HG03460 (cell line): ENCODE measurements around the gene MYH14.

Source experiments
- ATAC-seq: cut with Tn5 transposase; IDR thresholded peaks from one replicate; pipeline ENCODE4 v1.9.1; 2021; ENCODE audit not compliant: unreplicated experiment

Gene MYH14

GRCh38 chr19:50287331-50287730 lies 83.9 kb downstream of the MYH14 start:
- no peak for ATAC-seq

DNA sequence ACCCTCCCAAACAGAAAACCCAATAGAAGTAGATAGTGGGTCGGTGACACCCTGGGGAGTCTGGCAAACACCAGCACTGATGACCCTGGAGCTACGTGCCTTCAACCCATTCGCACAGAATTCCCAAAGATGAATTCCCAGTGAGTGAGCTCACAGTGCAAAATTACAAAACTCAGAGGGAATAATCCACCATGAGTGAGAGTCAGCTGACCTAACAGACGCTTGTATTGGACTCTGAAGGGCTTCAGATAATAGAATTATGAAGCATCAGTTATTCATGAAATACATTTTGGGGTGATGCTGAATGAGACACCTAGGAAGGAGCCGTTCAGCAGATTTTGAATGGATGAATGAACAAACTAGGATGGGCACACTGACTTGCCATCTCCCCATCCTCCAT lies 85.5 kb downstream of the MYH14 start:
- ATAC-seq = no peak

DNA sequence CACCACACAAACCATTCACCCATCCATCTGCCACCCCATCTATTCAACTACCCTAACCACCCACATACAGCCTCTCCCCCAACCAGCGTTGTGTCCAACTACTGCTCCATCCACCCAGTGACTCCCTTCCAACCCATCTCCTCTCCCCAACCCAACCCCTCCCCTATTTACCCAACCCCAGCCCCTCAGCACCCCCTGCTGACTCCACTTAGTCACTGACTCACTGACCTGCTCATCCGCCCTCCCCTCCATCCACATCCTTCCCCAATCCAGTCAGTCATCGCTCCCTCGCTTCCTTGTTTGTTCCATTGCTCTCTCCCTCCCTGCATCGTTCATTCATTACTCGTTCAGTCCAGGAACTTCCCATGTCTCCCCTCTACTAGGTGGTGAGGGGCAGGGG lies 86.6 kb downstream of the MYH14 start:
- ATAC-seq = no peak

DNA sequence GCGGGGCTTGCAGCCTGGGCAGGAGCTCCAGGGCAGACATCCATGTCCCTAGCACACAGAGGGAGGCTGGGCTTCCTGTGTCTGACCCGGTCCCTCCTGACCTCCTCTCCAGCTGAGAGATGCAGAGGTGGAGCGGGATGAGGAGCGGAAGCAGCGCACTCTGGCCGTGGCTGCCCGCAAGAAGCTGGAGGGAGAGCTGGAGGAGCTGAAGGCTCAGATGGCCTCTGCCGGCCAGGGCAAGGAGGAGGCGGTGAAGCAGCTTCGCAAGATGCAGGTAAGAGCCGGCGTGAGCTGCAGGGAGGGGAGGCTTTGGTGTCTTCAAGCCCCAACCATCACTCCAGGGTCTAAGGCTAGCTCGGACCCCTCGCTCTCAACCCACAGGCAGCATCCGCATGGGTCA lies 87.4 kb downstream of the MYH14 start:
- no peak for ATAC-seq

DNA sequence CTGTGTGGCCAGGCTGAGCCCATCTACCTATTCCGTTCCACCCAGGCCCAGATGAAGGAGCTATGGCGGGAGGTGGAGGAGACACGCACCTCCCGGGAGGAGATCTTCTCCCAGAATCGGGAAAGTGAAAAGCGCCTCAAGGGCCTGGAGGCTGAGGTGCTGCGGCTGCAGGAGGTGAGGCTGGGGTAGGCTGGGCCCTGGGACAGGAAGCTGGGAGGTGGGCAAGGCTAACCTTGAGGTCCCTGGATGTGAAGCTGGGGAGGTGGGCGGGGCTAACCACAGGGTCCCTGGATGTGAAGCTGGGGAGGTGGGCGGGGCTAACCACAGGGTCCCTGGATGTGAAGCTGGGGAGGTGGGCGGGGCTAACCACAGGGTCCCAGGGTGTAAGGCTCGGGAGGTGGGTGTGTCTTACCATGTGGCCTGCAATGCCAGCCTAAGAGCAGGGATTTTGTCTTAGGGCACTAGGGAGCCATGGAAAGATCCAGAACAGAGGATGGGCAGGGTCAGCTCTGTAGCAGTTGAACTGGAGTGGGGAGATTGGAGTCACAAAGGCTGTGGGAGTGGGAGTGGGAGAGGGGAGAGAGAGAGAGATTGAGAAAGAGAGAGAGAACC lies 88.9 kb downstream of the MYH14 start:
- no peak for ATAC-seq

DNA sequence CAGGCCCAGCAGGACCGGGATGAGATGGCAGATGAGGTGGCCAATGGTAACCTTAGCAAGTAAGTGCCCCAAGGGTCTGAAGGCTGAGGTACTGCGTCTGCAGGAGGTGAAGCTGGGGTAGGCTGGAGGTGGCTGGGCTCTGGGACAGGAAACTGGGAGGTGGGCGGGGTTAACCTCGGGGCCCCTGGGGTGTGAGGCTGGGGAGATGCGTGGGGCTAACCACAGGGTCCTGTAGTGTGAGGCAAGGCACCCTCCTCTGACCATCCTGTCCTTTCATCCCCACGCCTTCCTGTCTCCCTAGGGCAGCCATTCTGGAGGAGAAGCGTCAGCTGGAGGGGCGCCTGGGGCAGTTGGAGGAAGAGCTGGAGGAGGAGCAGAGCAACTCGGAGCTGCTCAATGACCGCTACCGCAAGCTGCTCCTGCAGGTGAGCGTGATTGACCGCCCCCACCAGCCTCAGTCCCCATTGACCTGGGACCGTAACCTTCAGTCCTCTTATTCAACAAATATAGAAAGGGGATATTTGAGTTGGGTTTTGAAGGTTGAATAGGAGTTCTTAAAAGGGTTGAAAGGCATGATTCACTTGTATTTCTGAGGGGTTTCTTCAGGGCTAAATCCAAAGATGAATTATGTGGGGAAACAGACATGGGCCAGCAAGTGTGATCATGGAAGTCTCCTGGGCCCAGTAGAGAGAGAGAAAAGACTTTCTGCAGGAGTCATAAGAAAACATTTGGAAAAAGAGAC lies 90.0 kb downstream of the MYH14 start:
- no peak for ATAC-seq

- no peak for ATAC-seq
These were observed 96.6 kb downstream of the MYH14 start for GRCh38 chr19:50300051-50300450.

GRCh38 chr19:50300814-50301606 lies 97.6 kb downstream of the MYH14 start:
- ATAC-seq = no peak

- ATAC-seq = no peak
These were observed 98.2 kb downstream of the MYH14 start for GRCh38 chr19:50301607-50301971.

GRCh38 chr19:50303558-50303957 lies 100.1 kb downstream of the MYH14 start:
- no peak for ATAC-seq

- ATAC-seq = no peak
These were observed 105.6 kb downstream of the MYH14 start for GRCh38 chr19:50308991-50309390.

DNA sequence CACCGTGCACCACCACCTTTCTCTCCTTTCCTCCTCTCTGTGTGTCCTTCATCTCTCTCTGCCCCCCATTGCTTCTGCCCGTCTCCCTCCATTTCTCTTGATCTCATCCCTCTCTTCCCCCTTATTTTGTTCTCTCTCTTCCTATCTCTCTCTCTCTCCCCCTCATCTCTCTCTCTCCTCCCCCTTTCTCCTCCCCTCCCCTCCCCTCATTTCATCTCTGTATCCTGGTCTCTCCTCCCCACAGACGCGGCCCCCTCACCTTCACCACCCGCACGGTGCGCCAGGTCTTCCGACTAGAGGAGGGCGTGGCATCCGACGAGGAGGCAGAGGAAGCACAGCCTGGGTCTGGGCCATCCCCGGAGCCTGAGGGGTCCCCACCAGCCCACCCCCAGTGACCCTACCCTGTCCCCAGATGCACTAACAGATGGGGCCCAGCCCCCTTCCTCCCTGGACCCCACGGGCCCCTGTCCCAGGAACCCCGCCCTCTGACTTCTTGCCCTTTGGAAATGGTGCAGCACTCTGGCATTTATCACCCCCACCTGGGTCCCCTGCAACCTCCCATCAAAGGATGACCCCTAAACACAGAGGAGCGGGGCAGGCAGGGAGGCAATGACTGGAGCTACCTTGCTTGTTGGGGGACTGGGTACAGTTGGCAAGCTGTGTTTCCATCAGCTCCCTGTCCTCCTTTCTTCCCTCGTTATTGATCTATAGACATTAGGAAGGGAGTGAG lies 106.1 kb downstream of the MYH14 start:
- no peak for ATAC-seq

DNA sequence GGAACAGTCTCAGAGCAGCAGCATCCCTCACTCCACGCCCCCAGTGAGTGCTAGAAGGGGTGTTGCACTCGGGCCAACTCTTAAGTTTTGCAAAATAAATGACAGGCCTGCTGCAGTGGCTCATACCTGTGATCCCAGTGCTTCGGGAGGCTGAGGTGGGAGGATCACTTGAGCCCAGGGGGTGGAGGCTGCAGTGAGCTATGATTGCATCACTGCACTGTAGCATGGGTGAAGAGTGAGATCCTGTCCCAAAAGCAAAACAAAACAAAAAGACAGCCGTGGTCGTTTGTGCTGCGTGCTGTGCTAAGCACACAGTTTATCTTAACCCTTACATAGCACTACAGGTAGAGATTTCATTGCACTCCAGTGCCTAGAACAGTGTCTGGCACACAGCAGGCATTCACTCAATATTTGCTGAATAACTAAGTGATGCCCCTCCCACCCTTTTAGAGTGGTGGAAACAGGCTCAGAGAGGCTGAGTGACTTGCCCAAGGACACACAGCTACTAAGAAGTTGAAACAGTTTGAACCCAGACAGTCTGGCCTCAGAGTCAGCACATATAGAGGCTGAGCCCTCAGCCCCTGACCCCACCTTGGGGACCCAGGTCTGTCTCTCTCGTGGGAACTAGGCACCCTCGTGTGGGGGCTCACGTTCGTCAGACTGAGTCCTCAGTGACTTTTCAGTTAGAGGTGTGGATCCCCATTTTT lies 107.5 kb downstream of the MYH14 start:
- ATAC-seq = no peak

GRCh38 chr19:50311723-50312635 lies 108.6 kb downstream of the MYH14 start:
- ATAC-seq = no peak

DNA sequence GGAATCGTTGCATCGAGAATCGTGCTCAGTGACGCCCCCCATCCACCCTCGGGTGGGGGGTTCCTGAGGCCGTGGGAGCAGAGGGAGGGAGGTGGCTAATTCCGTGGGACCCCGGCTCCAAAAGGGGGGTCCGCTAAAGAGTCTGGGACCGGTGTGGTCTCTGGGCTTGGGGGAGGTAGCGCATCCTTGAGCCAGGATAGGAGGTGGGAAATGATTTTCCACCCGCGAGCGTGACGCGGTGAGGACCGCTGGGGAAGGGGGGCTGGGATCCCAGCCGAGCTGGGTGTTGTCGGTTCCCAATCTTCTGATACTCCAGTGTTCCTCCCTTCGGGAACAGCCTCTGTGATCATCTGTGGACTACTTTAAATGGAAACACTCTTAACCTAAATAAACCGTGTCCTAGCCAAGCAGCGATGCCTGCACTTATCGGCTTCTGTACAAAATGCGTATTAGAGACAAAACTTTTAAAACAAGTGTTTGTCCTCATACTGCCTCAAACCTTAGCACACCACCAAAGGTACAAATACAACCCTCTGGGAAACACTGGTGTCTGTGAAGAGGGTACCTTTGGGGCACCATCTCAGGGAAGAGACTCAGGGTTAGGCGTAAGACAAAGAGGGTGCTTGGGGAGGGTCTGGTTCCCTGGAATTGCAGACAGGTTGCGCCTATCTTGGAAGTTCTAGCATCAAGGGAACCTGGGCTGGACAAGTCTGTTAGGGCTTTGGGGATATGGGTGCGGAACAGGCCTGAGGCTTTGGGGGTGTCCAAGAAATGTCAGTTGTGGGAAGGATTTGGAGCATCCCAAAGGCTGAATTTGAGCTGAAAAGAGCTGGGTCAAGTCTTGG lies 109.8 kb downstream of the MYH14 start:
- ATAC-seq = no peak

DNA sequence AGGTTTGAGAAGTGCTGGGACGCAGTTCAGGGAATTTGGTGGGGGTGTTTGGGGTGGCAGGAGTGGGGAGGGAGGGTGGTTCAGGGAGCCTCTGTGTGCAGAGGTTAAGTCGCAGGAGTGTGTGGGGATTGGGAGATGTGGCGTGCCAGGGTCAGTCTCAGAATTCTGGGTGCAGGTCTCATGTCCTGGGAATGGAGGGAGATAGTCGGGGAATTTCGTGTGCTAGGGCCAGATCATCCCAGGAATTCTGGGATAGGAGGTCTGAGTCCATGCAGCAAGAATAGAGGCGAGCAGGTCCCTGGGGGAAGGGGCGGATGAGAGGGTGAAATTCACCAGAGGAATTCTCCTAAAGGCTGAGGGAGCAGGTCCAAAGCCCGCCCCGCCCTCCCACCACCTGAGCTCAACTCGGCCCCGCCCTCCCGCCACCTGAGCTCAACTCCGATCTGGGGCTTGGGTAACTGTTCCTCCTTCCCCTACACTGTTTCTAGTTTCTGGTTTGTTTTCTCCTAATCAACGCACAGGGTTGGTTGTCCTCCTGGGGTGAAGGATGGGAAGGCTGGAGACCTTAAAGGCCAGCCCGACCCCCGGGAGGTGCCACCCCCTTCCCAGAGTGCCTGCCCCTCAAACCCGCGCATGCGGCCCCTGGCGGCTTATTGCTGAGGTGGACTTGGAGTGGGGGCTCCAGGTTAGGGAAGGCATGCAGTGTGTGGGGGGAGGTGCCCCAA lies 110.6 kb downstream of the MYH14 start:
- no peak for ATAC-seq

GRCh38 chr19:50314724-50315708 lies 111.6 kb downstream of the MYH14 start:
- no peak for ATAC-seq
